ENCODE results near the gene SLC24A3.

The SLC24A3 gene

GRCh38 chr20:19738951-19739350 is 526.5 kb downstream of the SLC24A3 start:
- Histone ChIP-seq H3K36me3 (ENCODE audit: insufficient read depth, low read length) (no peaks in the 10 kb centered on the region), H3K27ac (no peak overlapping the region), H3K9ac (ENCODE audit: insufficient read length) (no peak overlapping the region), H3K4me3 (no peak overlapping the region), H3K9me3 (ENCODE audit: low read depth, low read length) (no peaks in the 10 kb centered on the region)
- no peak for DNase-seq (ENCODE audit: low read depth, low spot score)
- TF ChIP-seq EZH2 (IDR thresholded peaks at IDR 0.05) (no peak), POLR2AphosphoS5 (IDR thresholded peaks at IDR 0.05; ENCODE audit: borderline replicate concordance, low read depth, low read length) (no peak), FOXP2 (optimal IDR thresholded peaks at IDR 0.05; ENCODE audit: control extremely low read depth, extremely low read length, insufficient read depth) (no peak)

- no peak for DNase-seq (ENCODE audit: low read depth, low spot score)
- H3K9ac ChIP-seq (ENCODE audit: insufficient read length), result no peak overlapping the region
- no peak overlapping the region for H3K27ac ChIP-seq
- no peak overlapping the region for H3K4me3 ChIP-seq
- no peaks in the 10 kb centered on the region for H3K36me3 ChIP-seq (ENCODE audit: insufficient read depth, low read length)
- no peaks in the 10 kb centered on the region for H3K9me3 ChIP-seq (ENCODE audit: low read depth, low read length)
- TF ChIP-seq POLR2AphosphoS5 (IDR thresholded peaks at IDR 0.05; ENCODE audit: borderline replicate concordance, low read depth, low read length) (no peak), EZH2 (IDR thresholded peaks at IDR 0.05) (no peak), FOXP2 (optimal IDR thresholded peaks at IDR 0.05; ENCODE audit: control extremely low read depth, extremely low read length, insufficient read depth) (no peak)
Measured at GRCh38 chr20:19739351-19739750, 526.9 kb downstream of the SLC24A3 start.

GRCh38 chr20:19740512-19740911 is 528.1 kb downstream of the SLC24A3 start:
- no peak overlapping the region for H3K9ac ChIP-seq (ENCODE audit: insufficient read length)
- no peak overlapping the region for H3K27ac ChIP-seq
- H3K36me3 ChIP-seq (ENCODE audit: insufficient read depth, low read length), result no peaks in the 10 kb centered on the region
- no peak overlapping the region for H3K4me3 ChIP-seq
- no peak for TF ChIP-seq EZH2 (IDR thresholded peaks at IDR 0.05)
- no peak for TF ChIP-seq POLR2AphosphoS5 (IDR thresholded peaks at IDR 0.05; ENCODE audit: borderline replicate concordance, low read depth, low read length)
- no peak for TF ChIP-seq FOXP2 (optimal IDR thresholded peaks at IDR 0.05; ENCODE audit: control extremely low read depth, extremely low read length, insufficient read depth)
- DNase-seq (ENCODE audit: low read depth, low spot score), result no peak
- H3K9me3 ChIP-seq (ENCODE audit: low read depth, low read length), result peaks cover 2% of the 10 kb centered on the region; the same call in 1 of the 2 replicates

- DNase-seq (ENCODE audit: low read depth, low spot score), result no peak
- Histone ChIP-seq H3K9ac (ENCODE audit: insufficient read length) (no peak overlapping the region), H3K27ac (no peak overlapping the region), H3K9me3 (ENCODE audit: low read depth, low read length) (peaks cover 7% of the 10 kb centered on the region; the same call in 1 of the 2 replicates), H3K36me3 (ENCODE audit: insufficient read depth, low read length) (no peaks in the 10 kb centered on the region), H3K4me3 (no peak overlapping the region)
- TF ChIP-seq POLR2AphosphoS5 (IDR thresholded peaks at IDR 0.05; ENCODE audit: borderline replicate concordance, low read depth, low read length) (no peak), EZH2 (IDR thresholded peaks at IDR 0.05) (no peak), FOXP2 (optimal IDR thresholded peaks at IDR 0.05; ENCODE audit: control extremely low read depth, extremely low read length, insufficient read depth) (no peak)
Measured at GRCh38 chr20:19741924-19742323, 529.5 kb downstream of the SLC24A3 start.

GRCh38 chr20:19742974-19743639 is 530.7 kb downstream of the SLC24A3 start:
- Histone ChIP-seq H3K27ac (no peak overlapping the region), H3K36me3 (ENCODE audit: insufficient read depth, low read length) (no peaks in the 10 kb centered on the region), H3K9ac (ENCODE audit: insufficient read length) (no peak overlapping the region)

GRCh38 chr20:19743640-19743995 is 531.2 kb downstream of the SLC24A3 start:
- H3K9ac ChIP-seq (ENCODE audit: insufficient read length), result no peak overlapping the region
- no peak for DNase-seq (ENCODE audit: low read depth, low spot score)
- no peak for TF ChIP-seq POLR2AphosphoS5 (IDR thresholded peaks at IDR 0.05; ENCODE audit: borderline replicate concordance, low read depth, low read length)
- TF ChIP-seq FOXP2 (optimal IDR thresholded peaks at IDR 0.05; ENCODE audit: control extremely low read depth, extremely low read length, insufficient read depth), result no peak
- TF ChIP-seq EZH2 (IDR thresholded peaks at IDR 0.05), result no peak

More at GRCh38 chr20:19742974-19743639, 530.7 kb downstream of the SLC24A3 start:
- peaks cover 7% of the 10 kb centered on the region; the same call in 1 of the 2 replicates for H3K9me3 ChIP-seq (ENCODE audit: low read depth, low read length)
- no peak for DNase-seq (ENCODE audit: low read depth, low spot score)
- TF ChIP-seq EZH2 (IDR thresholded peaks at IDR 0.05) (no peak), POLR2AphosphoS5 (IDR thresholded peaks at IDR 0.05; ENCODE audit: borderline replicate concordance, low read depth, low read length) (no peak), FOXP2 (optimal IDR thresholded peaks at IDR 0.05; ENCODE audit: control extremely low read depth, extremely low read length, insufficient read depth) (no peak)
- H3K4me3 ChIP-seq, result no peak overlapping the region

GRCh38 chr20:19745106-19745505 is 532.7 kb downstream of the SLC24A3 start:
- H3K9me3 ChIP-seq (ENCODE audit: low read depth, low read length), result peaks cover 7% of the 10 kb centered on the region; the same call in 1 of the 2 replicates

More at GRCh38 chr20:19743640-19743995, 531.2 kb downstream of the SLC24A3 start:
- H3K4me3 ChIP-seq, result no peak overlapping the region
- peaks cover 7% of the 10 kb centered on the region; the same call in 1 of the 2 replicates for H3K9me3 ChIP-seq (ENCODE audit: low read depth, low read length)
- no peaks in the 10 kb centered on the region for H3K36me3 ChIP-seq (ENCODE audit: insufficient read depth, low read length)
- no peak overlapping the region for H3K27ac ChIP-seq

GRCh38 chr20:19745584-19745983 is 533.1 kb downstream of the SLC24A3 start:
- TF ChIP-seq POLR2AphosphoS5 (IDR thresholded peaks at IDR 0.05; ENCODE audit: borderline replicate concordance, low read depth, low read length), result no peak
- no peak for TF ChIP-seq EZH2 (IDR thresholded peaks at IDR 0.05)
- no peak for TF ChIP-seq FOXP2 (optimal IDR thresholded peaks at IDR 0.05; ENCODE audit: control extremely low read depth, extremely low read length, insufficient read depth)
- Histone ChIP-seq H3K4me3 (no peak overlapping the region), H3K27ac (no peak overlapping the region), H3K9ac (ENCODE audit: insufficient read length) (no peak overlapping the region), H3K36me3 (ENCODE audit: insufficient read depth, low read length) (no peaks in the 10 kb centered on the region), H3K9me3 (ENCODE audit: low read depth, low read length) (peaks cover 7% of the 10 kb centered on the region; the same call in 1 of the 2 replicates)
- DNase-seq (ENCODE audit: low read depth, low spot score), result no peak

More at GRCh38 chr20:19745106-19745505, 532.7 kb downstream of the SLC24A3 start:
- no peak overlapping the region for H3K9ac ChIP-seq (ENCODE audit: insufficient read length)
- H3K4me3 ChIP-seq, result no peak overlapping the region
- TF ChIP-seq POLR2AphosphoS5 (IDR thresholded peaks at IDR 0.05; ENCODE audit: borderline replicate concordance, low read depth, low read length), result no peak
- TF ChIP-seq EZH2 (IDR thresholded peaks at IDR 0.05), result no peak
- no peak for TF ChIP-seq FOXP2 (optimal IDR thresholded peaks at IDR 0.05; ENCODE audit: control extremely low read depth, extremely low read length, insufficient read depth)
- no peaks in the 10 kb centered on the region for H3K36me3 ChIP-seq (ENCODE audit: insufficient read depth, low read length)
- no peak for DNase-seq (ENCODE audit: low read depth, low spot score)
- no peak overlapping the region for H3K27ac ChIP-seq
